OCI-LY7 (cell line): Measurements from ENCODE around the gene ENTPD6. TPM values are rescaled to one million over a fixed set of nuclear protein-coding genes. Genes with fewer than 3 reads are reported as not detected.

Experiments used
- BruUV-seq: library from RNA; stranded (reverse); fragments of 400-500 nt; replicated peaks from 2 replicates; lab custom pipeline; 2021; lab: Mats Ljungman, UMichigan
- CTCF ChIA-PET: fragments of 300-600 bp; sonication (Branson Sonifier 250); formaldehyde crosslinking; loops from one replicate; lab custom pipeline; 2022; ENCODE audit warnings: antibody characterized with exemption; ENCODE audit not compliant: unreplicated experiment; lab: Charles Lee
- POLR2A ChIA-PET: fragments of 300-600 bp; sonication (Branson Sonifier 250); formaldehyde crosslinking; loops from one replicate; lab custom pipeline; 2022; ENCODE audit warnings: antibody characterized with exemption; lab: Charles Lee
- DNase-seq: peaks from one replicate; pipeline ENCODE4 v3.0.0-alpha.2; 2015; ENCODE audit warnings: low spot score
- H2AFZ ChIP-seq: fragments of 200-600 bp; sonication (generic), shearing (Covaris generic); 2 replicates; pipeline ENCODE4 v1.6.1; 2014; ENCODE audit warnings: mild to moderate bottlenecking, antibody characterized with exemption, low read length, moderate library complexity
- H3K27ac ChIP-seq: fragments of 200-600 bp; sonication (generic); 2 replicates; pipeline ENCODE4 v1.5.1; 2014; ENCODE audit warnings: mixed run types, low read depth, mild to moderate bottlenecking, moderate library complexity, low read length, inconsistent platforms; ENCODE audit not compliant: poor library complexity, severe bottlenecking
- H3K36me3 ChIP-seq: fragments of 200-600 bp; sonication (generic); 2 replicates; pipeline ENCODE4 v1.6.1; 2014; ENCODE audit warnings: mild to moderate bottlenecking, antibody characterized with exemption, low read length, moderate library complexity, mixed read lengths; ENCODE audit not compliant: insufficient read depth
- H3K4me1 ChIP-seq: fragments of 200-600 bp; sonication (generic); 2 replicates; pipeline ENCODE4 v1.5.1; 2014; ENCODE audit warnings: mild to moderate bottlenecking, low read length; ENCODE audit not compliant: insufficient read depth, poor library complexity, severe bottlenecking
- H3K4me2 ChIP-seq: fragments of 200-600 bp; sonication (generic); 2 replicates; pipeline ENCODE4 v1.6.1; 2014; ENCODE audit warnings: mild to moderate bottlenecking, low read length
- H3K4me3 ChIP-seq: fragments of 200-600 bp; sonication (generic); 2 replicates; pipeline ENCODE4 v1.5.1; 2014; ENCODE audit warnings: mild to moderate bottlenecking, low read depth, low read length; ENCODE audit not compliant: poor library complexity, severe bottlenecking
- H3K79me2 ChIP-seq: fragments of 200-600 bp; sonication (generic); 2 replicates; pipeline ENCODE4 v1.6.1; 2016; ENCODE audit warnings: low read depth, mild to moderate bottlenecking, low read length, moderate library complexity, mixed read lengths; ENCODE audit not compliant: insufficient read depth
- H3K9me2 ChIP-seq: fragments of 200-600 bp; sonication (generic); 2 replicates; pipeline ENCODE4 v1.6.1; 2016; ENCODE audit warnings: mild to moderate bottlenecking, low read length, mixed read lengths; ENCODE audit not compliant: insufficient read depth
- H3K9me3 ChIP-seq: fragments of 200-600 bp; sonication (generic); 2 replicates; pipeline ENCODE4 v1.6.1; 2014; ENCODE audit warnings: mild to moderate bottlenecking, mixed run types, low read length, mixed read lengths
- H4K20me1 ChIP-seq: fragments of 200-600 bp; sonication (generic); 2 replicates; pipeline ENCODE4 v1.6.1; 2014; ENCODE audit warnings: mild to moderate bottlenecking, antibody characterized with exemption, low read length, moderate library complexity, mixed read lengths; ENCODE audit not compliant: insufficient read depth
- EZH2phosphoT487 ChIP-seq: fragments of 200-600 bp; sonication (generic); IDR thresholded peaks from 2 replicates; pipeline ENCODE4 v1.6.1; 2018; ENCODE audit warnings: low read depth, borderline replicate concordance, mild to moderate bottlenecking, mixed run types, antibody characterized with exemption, low read length, moderate library complexity, mixed read lengths
- intact Hi-C: fragments of 100-400 bp; cut with micrococcal nuclease; formaldehyde crosslinking; loops from one replicate; pipeline ENCODE4 v1.10.0; 2022; ENCODE audit not compliant: unreplicated experiment
- total RNA-seq, 2 experiments: library from RNA; depleted of rRNA in 1 of 2; stranded (reverse); fragments of >200 nt in 1 of 2; shearing (Covaris generic) in 1 of 2; gene quantifications; 2 replicates each; pipeline ENCODE4 v1.2.3, GENCODE V29; 2014 to 2022
- TF ChIP-seq, protein P1 (sequence below): fragments of 200-600 bp; sonication (generic); conservative IDR thresholded peaks from 2 replicates; pipeline ENCODE4 v1.5.1; 2014; ENCODE audit warnings: mild to moderate bottlenecking, antibody characterized with exemption, low read length, moderate library complexity, mixed read lengths

ENTPD6 gene
- total RNA-seq, 2 experiments from 2014 or later = 4.2 TPM; not detected in 1

- no peaks in the 10 kb centered on the region for H3K4me1 ChIP-seq
- no peaks in the 10 kb centered on the region for H3K36me3 ChIP-seq
- intact Hi-C loops = no loop called here
- H3K9me3 ChIP-seq = no peaks in the 10 kb centered on the region
- DNase-seq = no peak
- no peaks in the 10 kb centered on the region for H3K9me2 ChIP-seq
- no peaks in the 10 kb centered on the region for H3K79me2 ChIP-seq
- no peak overlapping the region for H3K27ac ChIP-seq
- ChIA-PET CTCF (no interaction called here), POLR2A (no interaction called here)
- no peaks in the 10 kb centered on the region; the same call in 1 of the 2 replicates for H4K20me1 ChIP-seq
- TF ChIP-seq, protein P1, sequence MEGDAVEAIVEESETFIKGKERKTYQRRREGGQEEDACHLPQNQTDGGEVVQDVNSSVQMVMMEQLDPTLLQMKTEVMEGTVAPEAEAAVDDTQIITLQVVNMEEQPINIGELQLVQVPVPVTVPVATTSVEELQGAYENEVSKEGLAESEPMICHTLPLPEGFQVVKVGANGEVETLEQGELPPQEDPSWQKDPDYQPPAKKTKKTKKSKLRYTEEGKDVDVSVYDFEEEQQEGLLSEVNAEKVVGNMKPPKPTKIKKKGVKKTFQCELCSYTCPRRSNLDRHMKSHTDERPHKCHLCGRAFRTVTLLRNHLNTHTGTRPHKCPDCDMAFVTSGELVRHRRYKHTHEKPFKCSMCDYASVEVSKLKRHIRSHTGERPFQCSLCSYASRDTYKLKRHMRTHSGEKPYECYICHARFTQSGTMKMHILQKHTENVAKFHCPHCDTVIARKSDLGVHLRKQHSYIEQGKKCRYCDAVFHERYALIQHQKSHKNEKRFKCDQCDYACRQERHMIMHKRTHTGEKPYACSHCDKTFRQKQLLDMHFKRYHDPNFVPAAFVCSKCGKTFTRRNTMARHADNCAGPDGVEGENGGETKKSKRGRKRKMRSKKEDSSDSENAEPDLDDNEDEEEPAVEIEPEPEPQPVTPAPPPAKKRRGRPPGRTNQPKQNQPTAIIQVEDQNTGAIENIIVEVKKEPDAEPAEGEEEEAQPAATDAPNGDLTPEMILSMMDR = no peak
- no peak for TF ChIP-seq EZH2phosphoT487
- H3K4me2 ChIP-seq = no peak overlapping the region
- no peak overlapping the region for H2AFZ ChIP-seq
- no peak overlapping the region for H3K4me3 ChIP-seq
- no TSS peak for BruUV-seq
Observed at GRCh38 chr20:25213566-25214425, 18.3 kb downstream of the ENTPD6 start.

DNA sequence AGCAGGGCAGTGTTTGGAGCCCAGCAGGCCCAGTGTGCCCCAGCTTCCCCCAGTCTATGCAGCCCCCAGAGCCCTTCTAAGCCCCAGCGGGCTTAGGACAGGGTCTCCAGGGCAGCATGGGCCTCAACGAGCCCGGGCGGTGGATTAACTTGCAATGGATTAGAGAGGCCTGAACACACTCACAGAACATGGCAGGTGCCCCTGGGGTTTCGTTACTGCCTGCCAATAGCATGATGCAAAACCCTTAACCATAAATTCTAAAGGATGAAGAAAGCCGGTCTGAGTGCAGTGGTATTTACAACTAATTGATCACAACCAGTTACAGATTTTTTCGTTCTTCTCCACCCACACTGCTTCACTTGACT lies 18.9 kb downstream of the ENTPD6 start:
- no TSS peak for BruUV-seq
- no peaks in the 10 kb centered on the region for H3K9me2 ChIP-seq

More for the DNA sequence above, 18.9 kb downstream of the ENTPD6 start:
- Histone ChIP-seq H3K79me2 (no peaks in the 10 kb centered on the region), H3K4me3 (no peak overlapping the region), H3K36me3 (no peaks in the 10 kb centered on the region), H2AFZ (no peak overlapping the region), H4K20me1 (no peaks in the 10 kb centered on the region; the same call in 1 of the 2 replicates), H3K27ac (no peak overlapping the region), H3K4me1 (no peaks in the 10 kb centered on the region), H3K4me2 (no peak overlapping the region), H3K9me3 (no peaks in the 10 kb centered on the region)
- CTCF ChIA-PET = interaction anchor here (0.6 kb wide), 1 partner anchor 129 kb away, joined by 3 read pairs; no protein-coding TSS in a partner anchor
- intact Hi-C loops = no loop called here
- TF ChIP-seq, protein P1 = no peak
- no peak for DNase-seq
- POLR2A ChIA-PET = no interaction called here
